Smooth muscle cell (in vitro differentiated cells): Measurements from ENCODE around the gene FBXL17. TPM values are rescaled to one million over a fixed set of nuclear protein-coding genes. Genes with fewer than 3 reads are reported as not detected.

Experiments
- DNase-seq: peaks from one replicate; lab custom pipeline; 2025; ENCODE audit not compliant: unreplicated experiment; lab: John Stamatoyannopoulos, UW
- H2AFZ ChIP-seq: fragments of 200-600 bp; sonication (generic); 2 replicates; pipeline ENCODE4 v1.6.0; 2016; ENCODE audit warnings: antibody characterized with exemption, low read depth, mild to moderate bottlenecking
- H3F3A ChIP-seq: fragments of 200-600 bp; sonication (generic); 2 replicates; pipeline ENCODE4 v1.6.0; 2017; ENCODE audit warnings: antibody characterized with exemption, low read depth
- H3K27ac ChIP-seq: fragments of 200-600 bp; sonication (generic); 2 replicates; pipeline ENCODE4 v1.5.1; 2016; ENCODE audit warnings: low read depth, mild to moderate bottlenecking
- H3K27me3 ChIP-seq: fragments of 200-600 bp; sonication (generic); 2 replicates; pipeline ENCODE4 v1.6.1; 2016; ENCODE audit warnings: low read depth, mild to moderate bottlenecking
- H3K36me3 ChIP-seq: fragments of 200-600 bp; sonication (generic); 2 replicates; pipeline ENCODE4 v1.5.1; 2016; ENCODE audit warnings: low read depth
- H3K4me1 ChIP-seq: fragments of 200-600 bp; sonication (generic); 2 replicates; pipeline ENCODE4 v1.5.1; 2016; ENCODE audit warnings: low read depth
- H3K4me2 ChIP-seq: fragments of 200-600 bp; sonication (generic); 2 replicates; pipeline ENCODE4 v1.6.0; 2016; ENCODE audit warnings: mild to moderate bottlenecking
- H3K4me3 ChIP-seq: fragments of 200-600 bp; sonication (generic); 2 replicates; pipeline ENCODE4 v1.5.1; 2016; ENCODE audit warnings: mild to moderate bottlenecking
- H3K79me2 ChIP-seq: fragments of 200-600 bp; sonication (generic); 2 replicates; pipeline ENCODE4 v1.6.0; 2016; ENCODE audit warnings: low read depth, mild to moderate bottlenecking
- H3K9ac ChIP-seq: fragments of 200-600 bp; sonication (generic); 2 replicates; pipeline ENCODE4 v1.6.0; 2016; ENCODE audit warnings: low read depth
- H3K9me3 ChIP-seq: fragments of 200-600 bp; sonication (generic); replicated peaks from 2 replicates; pipeline ENCODE4 v1.5.1; 2016; ENCODE audit warnings: low read depth
- H4K20me1 ChIP-seq: fragments of 200-600 bp; sonication (generic); 2 replicates; pipeline ENCODE4 v1.6.0; 2016; ENCODE audit warnings: low read depth
- WGBS: methylation state at CpG from one replicate; pipeline ENCODE4 v1.1.7; 2016; ENCODE audit warnings: low lambda C conversion rate; 5-methylcytosine and 5-hydroxymethylcytosine counted together
- polyA plus RNA-seq: library from polyadenylated mRNA; unstranded; fragments of >200 nt; fragmentation: Nextera tagmentation; extraction: Ambion mirVana; gene quantifications from 2 replicates; pipeline ENCODE4 v1.2.1, GENCODE V29; 2016
- total RNA-seq: library from RNA; depleted of rRNA; stranded (reverse); fragments of >200 nt; gene quantifications from 2 replicates; pipeline ENCODE4 v1.2.3, GENCODE V29; 2014
- TF ChIP-seq, protein P1 (sequence below): fragments of 200-600 bp; sonication (generic); IDR thresholded peaks from 2 replicates; pipeline ENCODE4 v1.5.1; 2017; ENCODE audit warnings: borderline replicate concordance, mild to moderate bottlenecking, antibody characterized with exemption; ENCODE audit not compliant: insufficient read depth, poor library complexity, severe bottlenecking

The FBXL17 gene
- total and polyA plus RNA-seq, 2 experiments from 2014 or later, result 5.4 to 16.0 TPM

DNA sequence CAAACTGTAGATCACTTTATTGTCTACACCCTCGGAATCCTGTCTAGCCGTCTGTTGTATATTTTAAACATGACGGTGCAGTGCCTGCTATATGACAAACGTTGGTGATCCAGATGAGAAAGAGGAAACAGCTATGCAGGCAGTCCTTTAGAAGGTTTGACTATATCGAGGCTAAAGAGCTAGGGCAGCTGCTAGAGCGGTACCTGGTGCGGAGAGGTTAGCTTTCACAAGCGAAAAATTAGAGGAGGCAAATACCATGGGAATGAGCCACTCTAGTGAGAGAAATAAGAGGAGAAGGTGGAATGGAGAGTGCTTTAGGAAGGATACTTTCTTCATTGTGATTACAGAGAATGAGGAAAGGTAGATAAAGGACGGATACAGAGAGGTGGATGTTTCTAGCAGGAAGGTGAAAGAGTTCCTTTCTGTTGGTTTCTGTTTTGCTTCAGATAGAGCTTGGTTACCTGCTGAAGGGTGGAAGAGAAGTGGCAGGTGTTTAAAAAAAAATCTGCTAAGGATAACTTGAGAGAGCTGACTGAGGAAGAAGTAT lies 959 bp upstream of the FBXL17 start:
- H3K9me3 ChIP-seq, result no peaks in the 10 kb centered on the region
- H3K36me3 ChIP-seq, result no peaks in the 10 kb centered on the region
- H3K79me2 ChIP-seq, result peaks cover 27% of the 10 kb centered on the region
- peak overlapping the region; percentile 89 for H3K4me2 ChIP-seq
- no peak for DNase-seq
- peak overlapping the region; percentile 94 for H3K27ac ChIP-seq
- H3K4me1 ChIP-seq, result peaks cover 18% of the 10 kb centered on the region
- peak overlapping the region; percentile 97 for H3K9ac ChIP-seq
- no peaks in the 10 kb centered on the region for H3F3A ChIP-seq
- TF ChIP-seq, protein P1, sequence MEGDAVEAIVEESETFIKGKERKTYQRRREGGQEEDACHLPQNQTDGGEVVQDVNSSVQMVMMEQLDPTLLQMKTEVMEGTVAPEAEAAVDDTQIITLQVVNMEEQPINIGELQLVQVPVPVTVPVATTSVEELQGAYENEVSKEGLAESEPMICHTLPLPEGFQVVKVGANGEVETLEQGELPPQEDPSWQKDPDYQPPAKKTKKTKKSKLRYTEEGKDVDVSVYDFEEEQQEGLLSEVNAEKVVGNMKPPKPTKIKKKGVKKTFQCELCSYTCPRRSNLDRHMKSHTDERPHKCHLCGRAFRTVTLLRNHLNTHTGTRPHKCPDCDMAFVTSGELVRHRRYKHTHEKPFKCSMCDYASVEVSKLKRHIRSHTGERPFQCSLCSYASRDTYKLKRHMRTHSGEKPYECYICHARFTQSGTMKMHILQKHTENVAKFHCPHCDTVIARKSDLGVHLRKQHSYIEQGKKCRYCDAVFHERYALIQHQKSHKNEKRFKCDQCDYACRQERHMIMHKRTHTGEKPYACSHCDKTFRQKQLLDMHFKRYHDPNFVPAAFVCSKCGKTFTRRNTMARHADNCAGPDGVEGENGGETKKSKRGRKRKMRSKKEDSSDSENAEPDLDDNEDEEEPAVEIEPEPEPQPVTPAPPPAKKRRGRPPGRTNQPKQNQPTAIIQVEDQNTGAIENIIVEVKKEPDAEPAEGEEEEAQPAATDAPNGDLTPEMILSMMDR, result no peak
- WGBS, result 27% methylated on average over 9 of the region's 9 CpGs
- no peaks in the 10 kb centered on the region for H3K27me3 ChIP-seq
- peak overlapping the region; percentile 96 for H3K4me3 ChIP-seq
- peak overlapping the region; percentile 83 for H2AFZ ChIP-seq
- H4K20me1 ChIP-seq, result no peaks in the 10 kb centered on the region

DNA sequence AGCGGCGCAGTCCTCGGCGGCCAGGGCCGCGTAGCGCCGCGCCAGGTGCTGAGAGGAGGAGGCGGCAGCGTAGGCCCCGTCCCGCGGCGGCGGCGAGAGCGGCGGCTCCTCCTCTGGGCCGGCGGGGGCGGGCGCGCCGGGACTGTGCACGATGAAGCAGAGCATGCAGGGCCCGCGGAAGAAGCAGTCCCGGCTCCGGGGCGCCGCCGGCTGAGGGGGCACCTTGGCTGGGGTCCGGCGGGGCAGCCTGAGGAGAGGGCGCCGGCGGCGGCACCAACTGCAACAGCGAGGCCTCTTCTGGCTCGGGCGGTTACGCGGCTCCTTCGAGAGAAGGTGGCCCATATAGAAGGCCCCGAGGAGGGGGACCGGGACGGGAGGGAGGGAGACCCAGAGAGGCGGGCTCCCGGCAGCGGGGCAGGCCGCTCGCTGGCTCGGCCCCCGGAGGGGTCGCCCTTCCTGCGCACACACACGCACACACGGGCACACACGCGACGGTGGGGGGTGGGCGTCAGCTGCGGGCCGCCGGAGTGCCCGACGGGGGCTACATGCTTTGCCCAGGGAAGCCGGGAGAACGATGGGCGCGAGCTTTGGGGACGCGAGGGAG lies 446 bp downstream of the FBXL17 start:
- H4K20me1 ChIP-seq, result no peaks in the 10 kb centered on the region
- no peaks in the 10 kb centered on the region for H3K9me3 ChIP-seq
- peak overlapping the region; percentile 96 for H3K4me3 ChIP-seq
- H3K27me3 ChIP-seq, result no peaks in the 10 kb centered on the region
- peak overlapping the region; percentile 83 for H2AFZ ChIP-seq
- H3K27ac ChIP-seq, result peak overlapping the region; percentile 94
- H3K36me3 ChIP-seq, result no peaks in the 10 kb centered on the region
- under 1% methylated on average over 53 of the region's 74 CpGs for WGBS
- H3K9ac ChIP-seq, result peak overlapping the region; percentile 97
- peak overlapping the region; percentile 89 for H3K4me2 ChIP-seq
- no peaks in the 10 kb centered on the region for H3F3A ChIP-seq
- H3K79me2 ChIP-seq, result peaks cover 40% of the 10 kb centered on the region
- TF ChIP-seq, protein P1, result no peak
- peaks cover 18% of the 10 kb centered on the region for H3K4me1 ChIP-seq
- peak; percentile 76 for DNase-seq

- Histone ChIP-seq H3K79me2 (peaks cover 46% of the 10 kb centered on the region), H3F3A (no peaks in the 10 kb centered on the region), H4K20me1 (no peaks in the 10 kb centered on the region), H3K27me3 (no peaks in the 10 kb centered on the region), H3K9me3 (no peaks in the 10 kb centered on the region), H3K4me3 (peak overlapping the region; percentile 96), H3K9ac (peak overlapping the region; percentile 97), H3K4me1 (peaks cover 18% of the 10 kb centered on the region), H2AFZ (peak overlapping the region; percentile 84), H3K27ac (peak overlapping the region; percentile 94), H3K36me3 (no peaks in the 10 kb centered on the region), H3K4me2 (peak overlapping the region; percentile 89)
- TF ChIP-seq, protein P1, result no peak
- peak; percentile 16 for DNase-seq
- WGBS, result under 1% methylated on average over 57 of the region's 85 CpGs
Measured at GRCh38 chr5:108380531-108381349, 1.2 kb downstream of the FBXL17 start.
